GM12801 (cell line): ENCODE measurements around the gene UBE2E2.

ENCODE experiments used
- TF ChIP-seq, protein P1 (sequence below): IDR thresholded peaks from one replicate; pipeline ENCODE4 v1.5.1; 2011; ENCODE audit warnings: control low read depth; ENCODE audit not compliant: insufficient read length; ENCODE audit errors: extremely low read depth

Gene UBE2E2

GRCh38 chr3:23492057-23492456, 288.9 kb downstream of the UBE2E2 start:
- TF ChIP-seq, protein P1, sequence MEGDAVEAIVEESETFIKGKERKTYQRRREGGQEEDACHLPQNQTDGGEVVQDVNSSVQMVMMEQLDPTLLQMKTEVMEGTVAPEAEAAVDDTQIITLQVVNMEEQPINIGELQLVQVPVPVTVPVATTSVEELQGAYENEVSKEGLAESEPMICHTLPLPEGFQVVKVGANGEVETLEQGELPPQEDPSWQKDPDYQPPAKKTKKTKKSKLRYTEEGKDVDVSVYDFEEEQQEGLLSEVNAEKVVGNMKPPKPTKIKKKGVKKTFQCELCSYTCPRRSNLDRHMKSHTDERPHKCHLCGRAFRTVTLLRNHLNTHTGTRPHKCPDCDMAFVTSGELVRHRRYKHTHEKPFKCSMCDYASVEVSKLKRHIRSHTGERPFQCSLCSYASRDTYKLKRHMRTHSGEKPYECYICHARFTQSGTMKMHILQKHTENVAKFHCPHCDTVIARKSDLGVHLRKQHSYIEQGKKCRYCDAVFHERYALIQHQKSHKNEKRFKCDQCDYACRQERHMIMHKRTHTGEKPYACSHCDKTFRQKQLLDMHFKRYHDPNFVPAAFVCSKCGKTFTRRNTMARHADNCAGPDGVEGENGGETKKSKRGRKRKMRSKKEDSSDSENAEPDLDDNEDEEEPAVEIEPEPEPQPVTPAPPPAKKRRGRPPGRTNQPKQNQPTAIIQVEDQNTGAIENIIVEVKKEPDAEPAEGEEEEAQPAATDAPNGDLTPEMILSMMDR: no peak

DNA sequence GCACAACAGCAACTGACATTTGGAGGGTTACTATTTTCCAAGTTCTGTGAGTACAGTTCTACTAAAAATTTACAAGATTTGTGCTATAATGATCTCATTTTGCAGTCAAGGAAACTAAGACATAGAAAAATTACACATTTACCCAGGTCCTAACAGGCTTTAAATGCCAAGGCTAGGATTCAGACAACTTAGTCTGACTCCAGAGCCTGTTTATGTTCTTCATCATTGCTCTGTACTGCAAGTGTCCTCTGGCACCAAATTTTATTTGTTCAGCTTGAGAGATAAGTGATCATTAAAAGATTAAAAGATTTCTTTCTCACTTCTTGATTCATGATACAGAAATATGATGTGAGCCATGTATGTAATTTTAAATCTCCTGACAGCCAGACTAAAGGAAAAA, 290.8 kb downstream of the UBE2E2 start:
- TF ChIP-seq, protein P1: no peak

DNA sequence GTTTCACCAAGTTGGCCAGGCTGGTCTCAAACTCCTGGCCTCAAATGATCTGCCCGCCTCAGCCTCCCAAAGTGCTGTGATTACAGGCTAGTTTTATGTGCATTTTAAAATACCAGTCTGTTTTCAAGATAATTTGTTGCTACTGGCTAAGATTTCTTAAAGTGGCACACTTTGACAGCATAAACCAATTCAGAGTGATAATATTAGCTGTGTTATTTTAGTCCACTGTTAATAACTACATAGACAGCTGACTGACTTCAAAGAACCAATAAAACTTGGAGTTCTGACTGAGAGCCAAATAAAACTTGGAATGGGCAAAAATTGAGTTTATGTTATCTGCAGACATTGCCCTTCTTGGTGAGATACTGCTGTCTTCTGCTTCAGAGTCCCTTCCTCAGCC, 291.8 kb downstream of the UBE2E2 start:
- TF ChIP-seq, protein P1: no peak

GRCh38 chr3:23495507-23495906, 292.4 kb downstream of the UBE2E2 start:
- TF ChIP-seq, protein P1: no peak

DNA sequence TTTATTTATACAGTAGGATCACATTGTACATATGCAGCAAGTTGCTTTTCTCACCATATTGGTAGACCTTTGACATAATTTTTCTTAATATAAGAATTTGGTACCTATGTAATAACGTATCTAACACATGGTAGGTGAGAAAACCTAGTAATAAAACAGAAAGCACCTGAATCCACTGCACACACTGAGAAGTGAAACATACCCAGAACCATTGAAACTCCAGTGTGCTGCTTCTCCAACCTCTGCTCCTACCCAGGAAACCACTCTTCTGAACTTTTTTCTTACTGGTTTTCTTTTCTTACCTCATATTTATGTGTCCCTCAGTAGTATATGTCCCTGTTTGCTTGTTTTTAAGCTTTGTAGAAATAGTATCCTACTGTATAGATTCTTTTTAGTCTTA, 293.0 kb downstream of the UBE2E2 start:
- TF ChIP-seq, protein P1: no peak

- TF ChIP-seq, protein P1: no peak
Observed at GRCh38 chr3:23497156-23497555, 294.0 kb downstream of the UBE2E2 start.

GRCh38 chr3:23501201-23501802, 298.2 kb downstream of the UBE2E2 start:
- TF ChIP-seq, protein P1: no peak

- TF ChIP-seq, protein P1: no peak
Observed at GRCh38 chr3:23508464-23508863, 305.3 kb downstream of the UBE2E2 start.
